D721Med (cell line): ENCODE measurements around the gene SEBOX.

ENCODE experiments used
- DNase-seq: peaks from one replicate; pipeline ENCODE4 v3.0.0; 2011; ENCODE audit warnings: low spot score; ENCODE audit not compliant: insufficient read length
- FAIRE-seq: peaks from 2 replicates; lab custom pipeline; 2011; peaks lifted over from hg19 to GRCh38; lab: Jason Lieb, UNC
- CTCF ChIP-seq: IDR thresholded peaks from 2 replicates; pipeline ENCODE4 v1.5.1; 2012; ENCODE audit warnings: mild to moderate bottlenecking, control low read depth; ENCODE audit not compliant: insufficient read depth; ENCODE audit errors: missing control alignments

The SEBOX gene

GRCh38 chr17:28386391-28386790 is 21.4 kb upstream of the SEBOX start:
- TF ChIP-seq CTCF, result no peak
- FAIRE-seq (no peak), DNase-seq (no peak)

GRCh38 chr17:28385406-28385805 is 20.4 kb upstream of the SEBOX start:
- DNase-seq, result no peak
- no peak for TF ChIP-seq CTCF
- no peak for FAIRE-seq

- FAIRE-seq (no peak), DNase-seq (no peak)
- TF ChIP-seq CTCF, result no peak
Observed at GRCh38 chr17:28385037-28385400, 20.0 kb upstream of the SEBOX start.

- DNase-seq (no peak), FAIRE-seq (no peak)
- no peak for TF ChIP-seq CTCF
Observed at GRCh38 chr17:28384281-28385036, 19.5 kb upstream of the SEBOX start.

GRCh38 chr17:28381141-28381825 is 16.3 kb upstream of the SEBOX start:
- TF ChIP-seq CTCF, result no peak
- DNase-seq (no peak), FAIRE-seq (no peak)

- FAIRE-seq (no peak), DNase-seq (no peak)
- no peak for TF ChIP-seq CTCF
Observed at GRCh38 chr17:28379814-28380801, 15.1 kb upstream of the SEBOX start.
